Measurements from ENCODE around the gene TTYH2. TPM values are rescaled to one million over a fixed set of nuclear protein-coding genes. Genes with fewer than 3 reads are reported as not detected.
A peak's percentile ranks its signal among the peaks of the same experiment; 100 is the strongest.

TTYH2 gene
- polyA plus RNA-seq, 4 donors = 0.27 to 50.6 (median 2.0) TPM; not detected in 1

DNA sequence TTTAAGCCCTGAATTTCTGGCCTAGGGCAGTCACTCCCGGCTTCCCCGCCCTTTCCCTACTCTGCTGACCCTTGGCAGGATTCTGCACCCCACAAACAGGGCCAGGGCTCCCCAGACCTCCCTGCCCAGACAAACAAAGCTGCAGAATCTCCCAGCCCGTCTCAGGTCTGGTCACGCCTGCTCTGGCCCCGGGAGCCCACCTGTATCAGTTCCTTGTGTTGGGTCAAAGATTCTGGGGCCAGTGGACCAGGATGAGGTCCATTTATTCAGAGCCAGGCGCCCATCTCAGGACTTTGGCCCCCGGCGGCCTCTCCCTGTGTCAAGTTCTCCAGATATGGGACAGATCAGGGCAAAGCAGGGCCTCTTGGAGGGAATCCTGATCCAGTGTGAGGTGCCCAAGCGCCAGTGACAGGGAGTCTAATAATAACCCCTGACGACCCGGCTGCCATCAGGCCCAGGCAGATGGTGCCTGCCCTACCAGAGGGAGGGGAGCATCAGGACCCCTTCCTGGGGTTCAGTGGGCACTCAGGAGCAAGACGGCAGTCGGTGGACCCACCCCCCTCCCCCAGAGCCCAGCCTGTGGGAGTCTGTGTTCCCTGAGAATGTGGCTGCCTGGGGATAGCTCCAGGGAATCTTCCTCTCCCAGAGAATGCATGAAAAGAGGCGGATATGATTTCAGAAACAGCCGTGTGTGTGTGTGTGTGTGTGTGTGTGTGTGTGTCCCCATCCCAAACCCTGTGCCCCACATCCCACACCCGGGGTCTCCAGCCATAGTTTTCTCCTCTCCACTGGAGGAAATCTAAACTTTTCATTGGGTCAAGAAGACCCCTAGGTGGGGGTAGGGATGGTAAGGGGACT lies 1.3 kb downstream of the TTYH2 start:
- peaks cover 3 to 55% (median 4%) of the 10 kb centered on the region in 3 donors for H3K36me3 ChIP-seq (ENCODE audit: control insufficient read depth in 3 of 3, insufficient read depth in 2 of 3, low read depth in 1 of 3, low read length in 3 of 3)
- no peaks in the 10 kb centered on the region for H3K9me3 ChIP-seq (ENCODE audit: control insufficient read depth in 2 of 2, insufficient read depth in 1 of 2, low read depth in 1 of 2, low read length in 1 of 2)
- H3K4me3 ChIP-seq (ENCODE audit: low read depth in 1 of 3, low read length in 3 of 3) = peak overlapping the region in 1 of 3 donors; percentile 57
- DNase-seq = peak in 1 of 2 donors; percentile 76
- H3K27me3 ChIP-seq (ENCODE audit: control insufficient read depth in 3 of 3, insufficient read depth in 3 of 3, low read length in 3 of 3) = peaks cover 0 to 3% (median 0%) of the 10 kb centered on the region in 3 donors
- H3K4me1 ChIP-seq (ENCODE audit: control insufficient read depth in 3 of 3, insufficient read depth in 2 of 3, low read depth in 1 of 3, low read length in 2 of 3) = peaks cover 2 to 46% (median 4%) of the 10 kb centered on the region in 3 donors
- H3K27ac ChIP-seq (ENCODE audit: low read depth in 1 of 3, low read length in 2 of 3) = peak overlapping the region in 1 of 3 donors; percentile 70
- no peak for FAIRE-seq
- WGBS, 3 donors = 27 to 49% (median 41%) methylated on average over 16 of the region's 16 CpGs

DNA sequence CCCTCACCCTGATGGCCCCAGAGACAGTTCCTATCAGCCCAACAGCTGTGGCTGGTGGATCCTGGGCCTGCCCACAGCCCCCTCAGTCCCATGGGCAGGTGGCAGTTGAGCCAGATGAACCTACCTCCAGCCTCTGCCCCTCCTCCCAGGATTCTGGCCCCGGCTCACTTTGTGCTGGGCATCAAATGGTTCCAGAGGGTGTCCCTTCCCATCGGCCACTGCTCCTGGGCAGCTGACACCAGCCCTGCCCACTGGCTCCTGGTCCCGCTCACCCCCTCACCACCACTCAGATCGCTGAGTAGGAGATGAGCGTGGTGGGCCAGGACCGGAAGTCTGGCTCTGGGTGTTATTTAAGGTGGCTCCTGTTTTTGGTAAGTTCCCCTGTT lies 2.0 kb downstream of the TTYH2 start:
- DNase-seq (no peak), FAIRE-seq (no peak)
- Histone ChIP-seq H3K9me3 (ENCODE audit: control insufficient read depth in 2 of 2, insufficient read depth in 1 of 2, low read depth in 1 of 2, low read length in 1 of 2) (no peaks in the 10 kb centered on the region), H3K27ac (ENCODE audit: low read depth in 1 of 3, low read length in 2 of 3) (no peak overlapping the region), H3K4me3 (ENCODE audit: low read depth in 1 of 3, low read length in 3 of 3) (no peak overlapping the region), H3K27me3 (ENCODE audit: control insufficient read depth in 3 of 3, insufficient read depth in 3 of 3, low read length in 3 of 3) (peaks cover 0 to 3% (median 0%) of the 10 kb centered on the region in 3 donors), H3K4me1 (ENCODE audit: control insufficient read depth in 3 of 3, insufficient read depth in 2 of 3, low read depth in 1 of 3, low read length in 2 of 3) (peaks cover 2 to 43% (median 4%) of the 10 kb centered on the region in 3 donors), H3K36me3 (ENCODE audit: control insufficient read depth in 3 of 3, insufficient read depth in 2 of 3, low read depth in 1 of 3, low read length in 3 of 3) (peaks cover 0 to 50% (median 0%) of the 10 kb centered on the region in 3 donors)
- 65 to 74% (median 71%) methylated on average over 6 of the region's 6 CpGs for WGBS, 3 donors

DNA sequence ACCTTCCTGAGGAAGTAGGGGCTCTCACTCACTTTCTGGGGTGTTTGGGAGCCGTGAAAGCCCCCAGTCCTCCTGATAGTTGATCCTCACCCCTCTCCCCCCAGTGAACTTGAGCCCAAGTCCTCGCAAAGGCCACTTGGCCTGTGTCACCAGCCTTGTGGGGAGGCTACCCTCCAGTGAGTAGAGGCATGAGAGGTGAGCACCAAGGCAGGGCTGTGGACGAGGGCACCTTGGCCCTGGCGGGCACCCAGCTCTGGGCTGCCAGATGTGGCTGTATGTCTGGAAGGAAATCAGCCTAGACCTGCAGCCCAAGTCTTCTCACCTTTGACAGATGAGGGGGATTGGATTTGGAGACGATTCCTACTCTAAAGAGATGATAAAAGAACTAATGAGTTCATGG lies 3.1 kb downstream of the TTYH2 start:
- Histone ChIP-seq H3K4me1 (ENCODE audit: control insufficient read depth in 3 of 3, insufficient read depth in 2 of 3, low read depth in 1 of 3, low read length in 2 of 3) (peaks cover 2 to 33% (median 2%) of the 10 kb centered on the region in 3 donors), H3K27ac (ENCODE audit: low read depth in 1 of 3, low read length in 2 of 3) (no peak overlapping the region), H3K27me3 (ENCODE audit: control insufficient read depth in 3 of 3, insufficient read depth in 3 of 3, low read length in 3 of 3) (peaks cover 0 to 3% (median 0%) of the 10 kb centered on the region in 3 donors), H3K9me3 (ENCODE audit: control insufficient read depth in 2 of 2, insufficient read depth in 1 of 2, low read depth in 1 of 2, low read length in 1 of 2) (no peaks in the 10 kb centered on the region), H3K36me3 (ENCODE audit: control insufficient read depth in 3 of 3, insufficient read depth in 2 of 3, low read depth in 1 of 3, low read length in 3 of 3) (peaks cover 0 to 50% (median 0%) of the 10 kb centered on the region in 3 donors), H3K4me3 (ENCODE audit: low read depth in 1 of 3, low read length in 3 of 3) (no peak overlapping the region)
- FAIRE-seq = no peak
- WGBS, 3 donors = 69 to 83% (median 82%) methylated on average over 5 of the region's 5 CpGs
- no peak for DNase-seq

DNA sequence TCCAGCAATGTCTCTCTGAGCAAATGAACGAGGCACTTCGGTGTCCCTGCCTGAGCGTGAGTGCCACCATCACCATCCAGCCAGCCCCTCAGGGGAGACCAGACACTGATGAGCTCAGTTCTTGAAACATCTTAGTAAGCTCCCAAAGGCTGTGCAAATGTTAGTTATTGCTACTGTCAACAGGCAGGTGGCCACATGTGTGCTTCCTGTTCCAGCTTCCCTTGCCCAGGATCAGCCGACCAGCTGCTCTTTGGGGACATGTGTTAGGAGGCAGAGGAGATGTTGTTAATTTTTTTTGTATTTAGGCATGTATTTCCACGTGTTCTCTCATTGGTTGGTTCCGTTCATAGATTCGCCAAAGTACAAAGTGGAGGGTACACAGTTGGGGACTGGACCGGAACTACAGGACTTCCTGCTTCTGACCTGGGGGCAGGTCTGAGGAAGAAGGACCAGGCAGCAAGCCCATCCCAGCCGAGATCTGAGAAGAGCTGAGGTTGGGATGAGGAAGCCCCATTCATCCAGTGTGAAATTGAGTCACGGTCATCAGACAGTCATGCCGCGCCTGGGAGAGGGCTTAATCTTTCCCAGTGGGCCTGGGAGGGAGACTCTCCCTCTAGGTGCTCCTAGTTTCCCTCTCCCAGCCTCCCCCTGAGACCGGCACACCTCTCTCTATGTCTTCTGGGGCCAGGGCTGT lies 3.8 kb downstream of the TTYH2 start:
- FAIRE-seq (no peak), DNase-seq (no peak)
- Histone ChIP-seq H3K36me3 (ENCODE audit: control insufficient read depth in 3 of 3, insufficient read depth in 2 of 3, low read depth in 1 of 3, low read length in 3 of 3) (peaks cover 0 to 51% (median 0%) of the 10 kb centered on the region in 3 donors), H3K4me1 (ENCODE audit: control insufficient read depth in 3 of 3, insufficient read depth in 2 of 3, low read depth in 1 of 3, low read length in 2 of 3) (peaks cover 2 to 26% (median 2%) of the 10 kb centered on the region in 3 donors), H3K9me3 (ENCODE audit: control insufficient read depth in 2 of 2, insufficient read depth in 1 of 2, low read depth in 1 of 2, low read length in 1 of 2) (no peaks in the 10 kb centered on the region), H3K27ac (ENCODE audit: low read depth in 1 of 3, low read length in 2 of 3) (no peak overlapping the region), H3K4me3 (ENCODE audit: low read depth in 1 of 3, low read length in 3 of 3) (no peak overlapping the region), H3K27me3 (ENCODE audit: control insufficient read depth in 3 of 3, insufficient read depth in 3 of 3, low read length in 3 of 3) (peaks cover 0 to 3% (median 0%) of the 10 kb centered on the region in 3 donors)
- 74 to 78% (median 76%) methylated on average over 13 of the region's 13 CpGs for WGBS, 3 donors

GRCh38 chr17:74217888-74218287 lies 4.5 kb downstream of the TTYH2 start:
- no peak overlapping the region for H3K4me3 ChIP-seq (ENCODE audit: low read depth in 1 of 3, low read length in 3 of 3)
- no peak for FAIRE-seq
- no peak for DNase-seq
- H3K9me3 ChIP-seq (ENCODE audit: control insufficient read depth in 2 of 2, insufficient read depth in 1 of 2, low read depth in 1 of 2, low read length in 1 of 2) = no peaks in the 10 kb centered on the region
- H3K27me3 ChIP-seq (ENCODE audit: control insufficient read depth in 3 of 3, insufficient read depth in 3 of 3, low read length in 3 of 3) = no peaks in the 10 kb centered on the region
- 89 to 97% (median 93%) methylated on average over 2 of the region's 2 CpGs for WGBS, 3 donors
- H3K4me1 ChIP-seq (ENCODE audit: control insufficient read depth in 3 of 3, insufficient read depth in 2 of 3, low read depth in 1 of 3, low read length in 2 of 3) = peaks cover 2 to 19% (median 2%) of the 10 kb centered on the region in 3 donors
- no peak overlapping the region for H3K27ac ChIP-seq (ENCODE audit: low read depth in 1 of 3, low read length in 2 of 3)
- peaks cover 0 to 57% (median 0%) of the 10 kb centered on the region in 3 donors for H3K36me3 ChIP-seq (ENCODE audit: control insufficient read depth in 3 of 3, insufficient read depth in 2 of 3, low read depth in 1 of 3, low read length in 3 of 3)

DNA sequence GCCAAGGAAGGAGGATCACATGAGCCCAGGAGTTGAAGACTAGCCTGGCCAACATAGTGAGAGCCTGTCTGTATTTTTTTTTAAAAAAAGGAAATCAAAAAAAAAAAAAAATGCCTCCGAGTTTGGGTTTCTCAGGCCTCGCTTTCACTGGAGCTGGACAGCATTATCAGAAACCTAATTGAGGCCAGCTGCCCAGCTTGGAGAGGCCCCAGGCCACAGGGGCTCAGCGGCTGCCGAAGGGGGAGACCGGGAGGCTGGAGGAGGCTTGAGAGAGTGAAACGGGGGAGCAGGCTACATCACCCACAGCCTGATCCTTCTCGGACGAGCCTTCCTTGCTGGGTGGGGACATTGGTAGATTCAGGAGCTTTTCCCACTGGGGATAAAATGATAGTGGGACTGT lies 5.1 kb downstream of the TTYH2 start:
- Histone ChIP-seq H3K27me3 (ENCODE audit: control insufficient read depth in 3 of 3, insufficient read depth in 3 of 3, low read length in 3 of 3) (no peaks in the 10 kb centered on the region), H3K4me3 (ENCODE audit: low read depth in 1 of 3, low read length in 3 of 3) (no peak overlapping the region), H3K27ac (ENCODE audit: low read depth in 1 of 3, low read length in 2 of 3) (no peak overlapping the region), H3K9me3 (ENCODE audit: control insufficient read depth in 2 of 2, insufficient read depth in 1 of 2, low read depth in 1 of 2, low read length in 1 of 2) (no peaks in the 10 kb centered on the region), H3K36me3 (ENCODE audit: control insufficient read depth in 3 of 3, insufficient read depth in 2 of 3, low read depth in 1 of 3, low read length in 3 of 3) (peaks cover 0 to 63% (median 0%) of the 10 kb centered on the region in 3 donors), H3K4me1 (ENCODE audit: control insufficient read depth in 3 of 3, insufficient read depth in 2 of 3, low read depth in 1 of 3, low read length in 2 of 3) (peaks cover 2 to 17% (median 2%) of the 10 kb centered on the region in 3 donors)
- 71 to 89% (median 87%) methylated on average over 8 of the region's 8 CpGs for WGBS, 3 donors
- DNase-seq = no peak
- no peak for FAIRE-seq

GRCh38 chr17:74219576-74220133 lies 6.3 kb downstream of the TTYH2 start:
- H3K27me3 ChIP-seq (ENCODE audit: control insufficient read depth in 3 of 3, insufficient read depth in 3 of 3, low read length in 3 of 3) = no peaks in the 10 kb centered on the region
- H3K9me3 ChIP-seq (ENCODE audit: control insufficient read depth in 2 of 2, insufficient read depth in 1 of 2, low read depth in 1 of 2, low read length in 1 of 2) = no peaks in the 10 kb centered on the region
- DNase-seq (no peak), FAIRE-seq (no peak)
- 78 to 88% (median 79%) methylated on average over 3 of the region's 3 CpGs for WGBS, 3 donors
- peaks cover 0 to 74% (median 0%) of the 10 kb centered on the region in 3 donors for H3K36me3 ChIP-seq (ENCODE audit: control insufficient read depth in 3 of 3, insufficient read depth in 2 of 3, low read depth in 1 of 3, low read length in 3 of 3)
- H3K27ac ChIP-seq (ENCODE audit: low read depth in 1 of 3, low read length in 2 of 3) = no peak overlapping the region
- H3K4me1 ChIP-seq (ENCODE audit: control insufficient read depth in 3 of 3, insufficient read depth in 2 of 3, low read depth in 1 of 3, low read length in 2 of 3) = peaks cover 0 to 12% (median 0%) of the 10 kb centered on the region in 3 donors
- H3K4me3 ChIP-seq (ENCODE audit: low read depth in 1 of 3, low read length in 3 of 3) = no peak overlapping the region

GRCh38 chr17:74220219-74220618 lies 6.8 kb downstream of the TTYH2 start:
- DNase-seq = no peak
- H3K36me3 ChIP-seq (ENCODE audit: control insufficient read depth in 3 of 3, insufficient read depth in 2 of 3, low read depth in 1 of 3, low read length in 3 of 3) = peaks cover 0 to 79% (median 0%) of the 10 kb centered on the region in 3 donors
- H3K27ac ChIP-seq (ENCODE audit: low read depth in 1 of 3, low read length in 2 of 3) = no peak overlapping the region
- no peaks in the 10 kb centered on the region for H3K9me3 ChIP-seq (ENCODE audit: control insufficient read depth in 2 of 2, insufficient read depth in 1 of 2, low read depth in 1 of 2, low read length in 1 of 2)
- no peak for FAIRE-seq
- no peaks in the 10 kb centered on the region for H3K27me3 ChIP-seq (ENCODE audit: control insufficient read depth in 3 of 3, insufficient read depth in 3 of 3, low read length in 3 of 3)
- peaks cover 0 to 7% (median 0%) of the 10 kb centered on the region in 3 donors for H3K4me1 ChIP-seq (ENCODE audit: control insufficient read depth in 3 of 3, insufficient read depth in 2 of 3, low read depth in 1 of 3, low read length in 2 of 3)
- WGBS, 3 donors = 83 to 92% (median 90%) methylated on average over 2 of the region's 2 CpGs
- no peak overlapping the region for H3K4me3 ChIP-seq (ENCODE audit: low read depth in 1 of 3, low read length in 3 of 3)

All from small intestine (tissue), 7 donors.